Activated naive CD4-positive, alpha-beta T cell treated with anti-CD3 and anti-CD28 coated beads, Interleukin-2, amount 50 U/mL, for 24 hours (primary cell): ENCODE results near the gene CFAP97D2.
"Not testable (repeated sequence)": the region's sequence is repeated elsewhere in the genome, so short reads cannot be mapped to it uniquely, and the experiment has no call there.

Source experiments
- H3K27ac Mint-ChIP-seq: one replicate; pipeline ENCODE4 v1.8.0; 2021; ENCODE audit warnings: mild to moderate bottlenecking, mixed read lengths
- H3K27me3 Mint-ChIP-seq: one replicate; pipeline ENCODE4 v1.8.0; 2021; ENCODE audit warnings: mixed read lengths
- H3K36me3 Mint-ChIP-seq: one replicate; pipeline ENCODE4 v1.8.0; 2021; ENCODE audit warnings: mixed read lengths
- H3K4me1 Mint-ChIP-seq: one replicate; pipeline ENCODE4 v1.8.0; 2021; ENCODE audit warnings: mixed read lengths
- H3K4me3 Mint-ChIP-seq: one replicate; pipeline ENCODE4 v1.8.0; 2021; ENCODE audit warnings: mild to moderate bottlenecking, mixed read lengths
- H3K9me3 Mint-ChIP-seq: one replicate; pipeline ENCODE4 v1.8.0; 2021; ENCODE audit warnings: mixed read lengths

CFAP97D2 gene

GRCh38 chr13:114251639-114252440 lies 72.8 kb downstream of the CFAP97D2 start:
- not testable (repeated sequence) for H3K9me3 Mint-ChIP-seq, H3K4me3 Mint-ChIP-seq, H3K27me3 Mint-ChIP-seq, H3K27ac Mint-ChIP-seq
- Mint-ChIP-seq H3K36me3 (peaks cover 20% of the 10 kb centered on the region), H3K4me1 (peaks cover 15% of the 10 kb centered on the region)

- H3K36me3 Mint-ChIP-seq = peaks cover 31% of the 10 kb centered on the region
- no peaks in the 10 kb centered on the region for H3K9me3 Mint-ChIP-seq
- no peak overlapping the region for H3K27ac Mint-ChIP-seq
- H3K4me3 Mint-ChIP-seq = no peak overlapping the region
- H3K4me1 Mint-ChIP-seq = peaks cover 23% of the 10 kb centered on the region
- H3K27me3 Mint-ChIP-seq = no peaks in the 10 kb centered on the region
Observed at GRCh38 chr13:114256547-114256946, 77.5 kb downstream of the CFAP97D2 start.

- Mint-ChIP-seq H3K27me3 (no peaks in the 10 kb centered on the region), H3K36me3 (peaks cover 31% of the 10 kb centered on the region), H3K4me3 (no peak overlapping the region), H3K27ac (no peak overlapping the region), H3K4me1 (peaks cover 26% of the 10 kb centered on the region), H3K9me3 (no peaks in the 10 kb centered on the region)
Observed at GRCh38 chr13:114257014-114257413, 78.0 kb downstream of the CFAP97D2 start.

GRCh38 chr13:114258589-114258988 lies 79.5 kb downstream of the CFAP97D2 start:
- Mint-ChIP-seq H3K4me3 (no peak overlapping the region), H3K27ac (peak overlapping the region; percentile 46), H3K9me3 (no peaks in the 10 kb centered on the region), H3K4me1 (peaks cover 40% of the 10 kb centered on the region), H3K27me3 (no peaks in the 10 kb centered on the region), H3K36me3 (peaks cover 36% of the 10 kb centered on the region)

GRCh38 chr13:114259374-114259773 lies 80.3 kb downstream of the CFAP97D2 start:
- Mint-ChIP-seq H3K27me3 (no peaks in the 10 kb centered on the region), H3K36me3 (peaks cover 36% of the 10 kb centered on the region), H3K4me3 (no peak overlapping the region), H3K27ac (no peak overlapping the region), H3K9me3 (no peaks in the 10 kb centered on the region), H3K4me1 (peaks cover 37% of the 10 kb centered on the region)

- no peaks in the 10 kb centered on the region for H3K9me3 Mint-ChIP-seq
- H3K27me3 Mint-ChIP-seq = no peaks in the 10 kb centered on the region
- peaks cover 32% of the 10 kb centered on the region for H3K36me3 Mint-ChIP-seq
- H3K4me3 Mint-ChIP-seq = no peak overlapping the region
- H3K27ac Mint-ChIP-seq = peak overlapping the region; percentile 0
- peaks cover 32% of the 10 kb centered on the region for H3K4me1 Mint-ChIP-seq
Observed at GRCh38 chr13:114259974-114260373, 80.9 kb downstream of the CFAP97D2 start.

GRCh38 chr13:114260814-114261213 lies 81.8 kb downstream of the CFAP97D2 start:
- H3K36me3 Mint-ChIP-seq = peaks cover 30% of the 10 kb centered on the region
- peak overlapping the region; percentile 64 for H3K27ac Mint-ChIP-seq
- H3K27me3 Mint-ChIP-seq = no peaks in the 10 kb centered on the region
- H3K9me3 Mint-ChIP-seq = no peaks in the 10 kb centered on the region
- peaks cover 32% of the 10 kb centered on the region for H3K4me1 Mint-ChIP-seq
- H3K4me3 Mint-ChIP-seq = no peak overlapping the region

GRCh38 chr13:114261328-114261965 lies 82.4 kb downstream of the CFAP97D2 start:
- H3K9me3 Mint-ChIP-seq = no peaks in the 10 kb centered on the region
- H3K4me1 Mint-ChIP-seq = peaks cover 32% of the 10 kb centered on the region
- peak overlapping the region; percentile 64 for H3K27ac Mint-ChIP-seq
- no peaks in the 10 kb centered on the region for H3K27me3 Mint-ChIP-seq
- no peak overlapping the region for H3K4me3 Mint-ChIP-seq
- peaks cover 29% of the 10 kb centered on the region for H3K36me3 Mint-ChIP-seq

- Mint-ChIP-seq H3K27me3 (no peaks in the 10 kb centered on the region), H3K9me3 (no peaks in the 10 kb centered on the region), H3K4me3 (peak overlapping the region; percentile 31), H3K4me1 (peaks cover 41% of the 10 kb centered on the region), H3K27ac (peak overlapping the region; percentile 31), H3K36me3 (peaks cover 33% of the 10 kb centered on the region)
Observed at GRCh38 chr13:114263578-114263977, 84.5 kb downstream of the CFAP97D2 start.

GRCh38 chr13:114264313-114264712 lies 85.3 kb downstream of the CFAP97D2 start:
- not testable (repeated sequence) for H3K27ac Mint-ChIP-seq, H3K4me3 Mint-ChIP-seq, H3K27me3 Mint-ChIP-seq, H3K9me3 Mint-ChIP-seq
- Mint-ChIP-seq H3K36me3 (peaks cover 35% of the 10 kb centered on the region), H3K4me1 (peaks cover 46% of the 10 kb centered on the region)

- Mint-ChIP-seq H3K4me1 (peaks cover 47% of the 10 kb centered on the region), H3K36me3 (peaks cover 32% of the 10 kb centered on the region), H3K27ac (no peak overlapping the region), H3K4me3 (no peak overlapping the region), H3K9me3 (no peaks in the 10 kb centered on the region), H3K27me3 (no peaks in the 10 kb centered on the region)
Observed at GRCh38 chr13:114264886-114265611, 86.0 kb downstream of the CFAP97D2 start.

- H3K4me3 Mint-ChIP-seq = no peak overlapping the region
- no peaks in the 10 kb centered on the region for H3K9me3 Mint-ChIP-seq
- no peak overlapping the region for H3K27ac Mint-ChIP-seq
- no peaks in the 10 kb centered on the region for H3K27me3 Mint-ChIP-seq
- peaks cover 28% of the 10 kb centered on the region for H3K36me3 Mint-ChIP-seq
- H3K4me1 Mint-ChIP-seq = peaks cover 39% of the 10 kb centered on the region
Observed at GRCh38 chr13:114266241-114266640, 87.2 kb downstream of the CFAP97D2 start.

GRCh38 chr13:114268344-114269280 lies 89.6 kb downstream of the CFAP97D2 start:
- Mint-ChIP-seq H3K9me3 (no peaks in the 10 kb centered on the region), H3K27ac (peak overlapping the region; percentile 14), H3K27me3 (no peaks in the 10 kb centered on the region), H3K4me3 (peak overlapping the region; percentile 23), H3K36me3 (peaks cover 31% of the 10 kb centered on the region), H3K4me1 (peaks cover 18% of the 10 kb centered on the region)

- Mint-ChIP-seq H3K27ac (peak overlapping the region; percentile 14), H3K27me3 (no peaks in the 10 kb centered on the region), H3K4me1 (peaks cover 16% of the 10 kb centered on the region), H3K4me3 (no peak overlapping the region), H3K36me3 (peaks cover 30% of the 10 kb centered on the region), H3K9me3 (no peaks in the 10 kb centered on the region)
Observed at GRCh38 chr13:114269281-114269770, 90.3 kb downstream of the CFAP97D2 start.
